HepG2 (cell line): ENCODE results near the gene CDC27.
"Not testable (repeated sequence)": the region's sequence is repeated elsewhere in the genome, so short reads cannot be mapped to it uniquely, and the experiment has no call there.

ENCODE experiments used
- CTCF ChIP-seq: sonication (generic); formaldehyde crosslinking; IDR thresholded peaks from 2 replicates; pipeline ENCODE4 v1.5.0; 2020; ENCODE audit warnings: mild to moderate bottlenecking, missing genetic modification reagents, moderate library complexity
- E2F5 ChIP-seq: sonication (generic); formaldehyde crosslinking; conservative IDR thresholded peaks from 2 replicates; pipeline ENCODE4 v1.4.0; 2020; ENCODE audit warnings: missing genetic modification reagents
- EZH2 ChIP-seq: conservative IDR thresholded peaks from 2 replicates; pipeline ENCODE4 v1.6.1; 2012; ENCODE audit warnings: mild to moderate bottlenecking, low read depth, low read length, moderate library complexity
- HOXA7 ChIP-seq: sonication (generic); formaldehyde crosslinking; IDR thresholded peaks from 2 replicates; pipeline ENCODE4 v1.8.1; 2022; ENCODE audit warnings: mild to moderate bottlenecking, missing genetic modification reagents, moderate library complexity
- MLLT10 ChIP-seq: sonication (generic); formaldehyde crosslinking; IDR thresholded peaks from 2 replicates; pipeline ENCODE4 v1.4.0; 2020; ENCODE audit warnings: missing genetic modification reagents
- POLR2A ChIP-seq, 2 experiments: IDR thresholded peaks; 2 replicates each; pipeline ENCODE4 v1.6.1; 2011; ENCODE audit warnings: low read depth in 2 of 2, low read length in 2 of 2, mild to moderate bottlenecking in 1 of 2, moderate library complexity in 1 of 2; ENCODE audit not compliant: insufficient read depth in 1 of 2
- ZBTB26 ChIP-seq: IDR thresholded peaks from 2 replicates; pipeline ENCODE4 v1.6.1; 2016; ENCODE audit warnings: missing compliant biosample characterization, missing genetic modification reagents, borderline replicate concordance

- not testable (repeated sequence) for TF ChIP-seq EZH2; CTCF (CRISPR knock-in tag); POLR2A (IDR thresholded peaks at IDR 0.05; ENCODE audit: insufficient read depth in 1 of 2, low read depth in 2 of 2, low read length in 2 of 2); ZBTB26 (CRISPR knock-in tag); MLLT10 (CRISPR knock-in tag); HOXA7; E2F5 (CRISPR knock-in tag)
These were observed 117.9 kb downstream of the CDC27 start for GRCh38 chr17:47071171-47071570.
